ENCODE measurements around the gene FAM163A.
"Not testable (repeated sequence)": the region's sequence is repeated elsewhere in the genome, so short reads cannot be mapped to it uniquely, and the experiment has no call there.

Gene FAM163A

DNA sequence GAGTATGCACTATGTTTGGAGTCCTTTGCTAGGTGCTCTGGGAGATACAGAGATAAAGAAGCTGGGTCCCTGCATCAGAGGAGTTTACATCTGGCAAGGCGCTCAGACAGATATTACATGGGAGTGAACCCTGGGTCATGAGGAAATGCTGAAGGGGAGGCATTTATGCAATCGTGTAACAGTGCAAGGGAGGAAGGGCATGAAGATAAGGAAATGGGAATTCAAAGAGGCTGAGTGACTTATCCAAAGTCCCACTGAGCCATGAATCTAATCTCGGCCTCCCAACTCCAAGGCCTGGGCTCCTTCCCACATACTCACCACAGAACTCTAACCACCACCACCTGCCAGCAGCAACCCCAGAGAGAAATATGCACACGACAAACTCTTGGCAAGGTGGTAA, 51.6 kb downstream of the FAM163A start:
- no peak for FAIRE-seq

DNA sequence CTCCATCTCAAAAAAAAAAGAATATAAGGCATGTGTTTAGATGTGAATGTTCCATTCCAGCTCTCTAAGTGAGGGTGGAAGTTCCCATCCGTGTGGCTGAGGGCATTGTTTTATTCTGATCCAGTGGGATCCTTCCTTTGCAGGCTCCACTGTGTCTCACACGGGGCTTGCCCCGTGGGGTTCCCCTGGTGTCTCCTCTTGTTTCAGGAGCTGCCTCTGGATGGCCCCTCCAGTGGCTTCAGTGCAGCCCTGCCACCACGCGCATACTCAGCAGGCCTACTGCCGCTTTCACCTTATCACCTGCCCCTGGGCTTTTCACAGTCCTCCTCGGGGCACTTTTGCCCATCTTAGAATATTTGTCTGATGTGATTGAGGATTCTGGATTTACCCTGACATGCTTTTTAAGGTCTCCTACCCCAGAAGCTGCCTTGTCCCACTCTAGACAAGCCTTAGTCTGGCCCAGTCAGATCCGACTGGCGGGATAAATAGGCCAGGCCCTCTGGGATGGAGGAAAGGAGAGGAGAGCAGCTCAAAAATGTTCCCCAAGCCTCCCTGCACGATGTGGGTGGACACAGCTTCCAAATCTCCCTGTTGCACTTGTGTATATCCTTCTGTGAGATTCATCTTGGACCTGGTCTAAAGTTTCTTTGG, 55.2 kb downstream of the FAM163A start:
- FAIRE-seq = no peak

DNA sequence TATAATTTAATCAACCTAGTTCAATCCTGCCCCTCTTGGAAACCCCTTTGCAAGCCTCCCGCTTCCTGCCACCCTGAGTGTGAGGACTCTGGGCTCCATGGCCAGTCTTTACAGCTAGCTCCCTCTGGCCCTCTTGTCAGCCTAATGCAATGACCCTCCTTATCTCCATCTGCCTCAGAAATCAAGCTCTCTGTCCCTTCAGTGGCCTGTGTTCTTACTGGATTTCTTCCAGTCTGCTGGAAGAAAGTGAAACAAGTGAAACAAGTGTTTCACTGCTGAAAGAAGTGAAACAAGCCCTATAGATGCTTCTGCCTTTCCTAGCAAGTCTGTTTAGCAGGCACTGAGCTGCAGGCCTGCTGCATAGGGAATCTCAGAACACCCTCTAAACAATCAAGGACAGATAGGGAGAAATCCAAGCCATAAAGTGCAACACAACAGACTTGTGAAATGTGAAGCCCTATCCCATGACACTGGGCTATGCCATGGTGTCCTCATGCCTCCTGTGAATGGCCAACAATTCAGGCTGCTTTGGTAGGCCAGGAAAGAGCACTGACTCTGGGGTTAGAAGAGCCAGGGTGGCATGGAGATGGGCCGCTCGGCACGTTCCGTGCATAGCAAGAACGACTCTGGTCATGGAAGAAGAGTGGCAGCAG, 55.9 kb downstream of the FAM163A start:
- no peak for FAIRE-seq

DNA sequence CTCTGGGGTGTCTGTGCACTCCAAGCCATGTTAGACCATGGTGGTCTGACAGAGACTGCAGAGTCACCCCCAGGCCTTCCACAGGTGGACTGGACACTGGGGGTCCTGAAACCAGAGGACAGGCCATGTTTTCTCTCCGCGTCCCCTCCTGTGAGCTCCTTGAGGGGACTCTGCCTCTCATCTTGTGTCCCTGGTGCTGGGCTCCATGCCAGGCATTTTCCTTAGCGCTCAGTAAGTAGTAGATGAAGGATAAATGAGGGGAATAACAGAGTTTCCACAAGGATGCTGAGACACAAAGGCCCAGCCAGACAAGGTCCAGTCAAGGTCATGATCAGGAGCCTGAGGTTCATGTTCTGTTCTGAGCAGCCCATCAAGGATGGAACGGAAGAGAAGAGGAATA, 57.4 kb downstream of the FAM163A start:
- FAIRE-seq = no peak

DNA sequence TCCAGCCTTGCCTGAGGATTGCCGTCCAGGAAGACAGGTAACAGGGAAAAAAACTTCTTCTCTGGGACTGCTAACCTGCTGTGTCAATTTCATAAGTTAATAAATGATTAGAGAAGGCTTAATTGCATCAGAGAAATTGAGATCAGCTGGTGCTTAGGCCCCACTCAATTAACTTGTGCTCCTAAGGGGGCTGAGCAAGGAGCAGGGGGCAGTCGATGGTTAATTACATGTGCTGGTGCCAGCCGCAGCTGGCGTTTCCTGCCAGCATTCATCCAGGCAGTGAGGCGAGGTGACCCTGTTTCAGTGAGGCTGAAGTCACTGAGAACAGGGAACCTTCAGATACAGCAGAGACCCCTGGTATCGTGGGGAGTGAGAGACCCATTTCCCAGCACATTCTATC, 60.0 kb downstream of the FAM163A start:
- FAIRE-seq = no peak

DNA sequence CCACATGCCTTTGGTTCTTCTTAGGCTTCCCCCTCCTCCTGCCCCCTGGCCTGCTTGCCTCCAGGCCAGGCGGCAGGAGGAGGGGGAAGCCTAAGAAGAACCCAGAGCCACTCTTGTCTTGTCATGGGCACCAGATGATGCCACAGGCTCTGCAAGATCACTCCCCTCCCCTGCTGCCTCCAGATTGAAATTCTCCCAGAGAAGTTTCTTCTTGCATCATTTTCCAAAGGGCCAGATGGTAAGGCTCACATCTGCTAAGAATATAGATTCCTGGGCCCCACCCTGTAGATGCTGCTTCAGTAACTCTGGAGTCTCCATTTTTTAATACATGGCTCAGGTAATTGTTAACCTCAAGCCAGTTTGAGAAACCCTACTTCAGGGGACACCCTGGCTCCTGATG, 60.8 kb downstream of the FAM163A start:
- FAIRE-seq = no peak

DNA sequence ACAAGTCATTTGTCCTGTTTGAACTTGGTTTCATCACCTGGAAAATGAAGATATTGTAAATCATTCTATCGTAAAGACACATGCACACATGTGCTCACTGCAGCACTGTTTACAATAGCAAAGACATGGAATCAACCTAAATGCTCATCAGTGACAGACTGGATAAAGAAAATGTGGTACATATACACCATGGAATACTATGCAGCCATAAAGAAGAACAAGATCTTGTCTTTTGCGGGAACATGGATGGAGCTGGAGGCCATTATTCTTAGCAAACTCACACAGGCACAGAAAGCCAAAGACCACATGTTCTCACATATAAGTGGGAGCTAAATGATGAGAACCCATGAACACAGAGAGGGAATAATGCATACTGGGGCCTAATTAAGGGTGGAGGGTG, 61.3 kb downstream of the FAM163A start:
- FAIRE-seq = not testable (repeated sequence)

DNA sequence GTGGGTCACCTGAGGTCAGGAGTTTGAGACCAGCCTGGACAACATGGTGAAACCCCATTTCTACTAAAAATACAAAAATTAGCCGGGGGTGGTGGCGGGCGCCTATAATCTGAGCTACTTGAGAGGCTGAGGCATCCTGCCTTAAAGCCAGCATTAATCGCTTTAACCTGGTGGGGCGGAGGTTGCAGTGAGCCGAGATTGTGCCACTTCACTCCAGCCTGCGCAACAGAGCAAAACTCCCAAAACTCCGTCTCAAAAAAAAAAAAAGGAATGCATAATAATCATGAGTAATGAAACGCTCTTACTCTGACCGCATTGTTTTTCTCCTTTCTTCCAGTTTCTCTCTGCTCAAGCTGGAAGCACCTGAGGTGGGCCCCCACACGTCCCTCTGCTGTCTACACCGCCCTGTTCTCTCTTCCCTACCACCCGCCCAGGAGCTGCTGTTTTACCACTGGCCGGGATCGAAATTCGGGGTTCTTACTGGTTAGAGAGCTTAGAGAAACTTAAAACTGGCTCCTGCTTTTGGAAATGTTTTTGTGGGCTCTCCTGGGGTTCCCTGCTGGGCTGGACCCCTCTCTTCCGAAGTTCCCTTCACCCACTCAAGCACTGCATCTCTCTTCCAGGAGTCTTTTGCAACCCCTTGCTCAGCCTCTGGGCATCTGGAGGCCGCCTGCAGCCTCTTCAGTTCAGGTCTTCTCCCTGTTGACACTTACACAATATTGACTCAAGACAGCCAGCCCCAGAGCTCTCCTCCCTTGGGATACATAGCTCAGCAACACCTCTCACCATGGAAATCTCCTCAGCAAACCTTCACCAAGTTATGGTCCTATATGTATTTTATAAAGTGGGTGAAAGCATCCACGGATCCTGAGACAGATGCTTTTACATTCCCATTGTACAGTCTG, 62.5 kb downstream of the FAM163A start:
- FAIRE-seq = no peak

DNA sequence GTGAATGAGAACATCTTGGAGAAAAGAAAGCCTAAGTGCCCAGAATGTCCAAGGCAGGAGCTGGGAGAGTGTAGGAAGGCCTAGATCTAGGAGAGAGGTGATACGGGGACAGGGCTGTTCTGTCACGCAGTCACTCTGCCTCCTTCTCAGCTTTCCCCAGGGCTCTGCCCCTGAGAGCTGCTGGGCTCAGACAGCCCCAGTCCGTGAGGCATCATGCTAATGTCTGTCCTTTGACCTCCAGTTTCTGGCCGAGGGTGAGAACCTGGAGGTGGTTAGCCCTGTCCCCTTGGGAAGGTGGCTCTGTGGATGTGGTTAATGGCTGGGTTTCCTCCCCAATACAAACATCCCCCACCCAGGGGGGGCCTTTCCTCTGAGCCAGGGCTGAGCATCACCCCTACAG, 63.2 kb downstream of the FAM163A start:
- FAIRE-seq = no peak

DNA sequence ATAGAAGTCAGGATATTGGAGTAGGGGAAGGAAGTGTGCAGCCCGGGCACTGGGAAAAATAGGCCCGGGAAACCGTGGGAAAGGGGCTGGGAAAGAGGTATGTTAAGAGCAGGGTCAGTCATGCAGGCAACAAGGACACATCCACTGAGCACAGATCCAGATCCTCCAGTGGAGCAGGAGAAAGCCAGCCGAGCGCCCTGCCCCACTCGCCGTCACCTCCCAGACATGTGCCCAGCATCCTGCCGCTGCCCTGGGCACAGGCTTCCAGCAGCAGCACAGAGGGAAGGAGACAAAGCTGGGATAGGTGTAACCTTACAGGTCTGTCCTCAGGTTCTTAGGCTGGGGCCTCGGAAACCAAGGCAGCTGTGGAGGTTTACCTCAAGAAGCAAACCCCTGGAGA, 64.2 kb downstream of the FAM163A start:
- no peak for FAIRE-seq

DNA sequence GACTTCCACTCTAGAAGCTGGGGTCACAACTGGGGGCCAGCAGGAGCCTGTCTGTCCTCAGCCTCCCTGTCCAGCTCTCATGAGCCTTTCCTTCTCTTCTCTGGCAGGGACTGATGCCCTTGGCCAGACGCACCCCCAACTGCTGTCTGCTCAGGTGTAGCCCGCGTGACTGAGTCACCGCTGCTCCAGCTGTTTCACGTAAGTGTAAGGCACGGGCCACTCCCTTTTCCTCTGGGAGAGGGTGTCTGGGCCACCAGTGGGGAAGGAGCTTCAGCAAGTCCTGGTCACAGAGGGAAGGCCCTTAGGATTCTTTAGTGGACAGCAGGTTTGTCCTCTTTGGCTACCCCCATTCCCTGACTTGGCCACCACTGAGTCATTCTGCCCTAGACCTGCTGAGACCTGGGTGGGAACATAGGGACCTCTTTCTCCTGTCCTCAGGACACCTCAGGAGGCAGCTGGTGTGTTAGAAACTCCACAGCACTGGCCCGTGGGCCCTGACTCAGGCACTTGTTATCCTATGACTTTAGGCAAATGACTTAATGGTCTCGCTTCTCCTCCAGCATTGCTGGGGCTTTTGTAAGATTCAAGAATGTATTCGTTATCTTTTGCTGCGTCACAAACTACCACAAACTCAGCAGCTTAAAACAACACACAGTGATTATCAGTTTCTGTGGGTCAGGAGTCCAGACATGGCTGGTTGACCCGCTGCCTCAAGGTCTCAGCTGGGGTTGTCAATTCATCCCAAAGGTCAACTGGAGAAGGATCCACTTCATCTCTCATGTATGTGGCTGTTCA, 64.8 kb downstream of the FAM163A start:
- no peak for FAIRE-seq

DNA sequence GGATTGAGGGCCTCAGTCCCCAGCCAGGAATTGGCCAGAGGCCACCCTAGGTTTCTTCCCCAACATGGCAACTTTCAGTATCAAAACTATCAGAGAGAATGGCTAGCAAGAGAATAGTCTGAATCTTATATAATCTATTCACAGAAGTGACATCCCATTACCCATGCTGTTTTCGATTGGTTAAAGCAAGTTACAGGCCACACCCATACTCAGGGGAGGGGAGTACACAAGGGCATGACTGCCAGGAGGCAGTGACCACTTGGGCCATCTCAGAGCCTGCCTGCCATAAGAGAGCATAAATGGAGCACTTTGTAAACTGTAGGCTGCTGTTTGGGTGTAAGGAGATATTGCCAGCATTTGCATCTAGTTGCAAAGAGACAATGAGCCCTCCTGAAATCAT, 65.4 kb downstream of the FAM163A start:
- no peak for FAIRE-seq

DNA sequence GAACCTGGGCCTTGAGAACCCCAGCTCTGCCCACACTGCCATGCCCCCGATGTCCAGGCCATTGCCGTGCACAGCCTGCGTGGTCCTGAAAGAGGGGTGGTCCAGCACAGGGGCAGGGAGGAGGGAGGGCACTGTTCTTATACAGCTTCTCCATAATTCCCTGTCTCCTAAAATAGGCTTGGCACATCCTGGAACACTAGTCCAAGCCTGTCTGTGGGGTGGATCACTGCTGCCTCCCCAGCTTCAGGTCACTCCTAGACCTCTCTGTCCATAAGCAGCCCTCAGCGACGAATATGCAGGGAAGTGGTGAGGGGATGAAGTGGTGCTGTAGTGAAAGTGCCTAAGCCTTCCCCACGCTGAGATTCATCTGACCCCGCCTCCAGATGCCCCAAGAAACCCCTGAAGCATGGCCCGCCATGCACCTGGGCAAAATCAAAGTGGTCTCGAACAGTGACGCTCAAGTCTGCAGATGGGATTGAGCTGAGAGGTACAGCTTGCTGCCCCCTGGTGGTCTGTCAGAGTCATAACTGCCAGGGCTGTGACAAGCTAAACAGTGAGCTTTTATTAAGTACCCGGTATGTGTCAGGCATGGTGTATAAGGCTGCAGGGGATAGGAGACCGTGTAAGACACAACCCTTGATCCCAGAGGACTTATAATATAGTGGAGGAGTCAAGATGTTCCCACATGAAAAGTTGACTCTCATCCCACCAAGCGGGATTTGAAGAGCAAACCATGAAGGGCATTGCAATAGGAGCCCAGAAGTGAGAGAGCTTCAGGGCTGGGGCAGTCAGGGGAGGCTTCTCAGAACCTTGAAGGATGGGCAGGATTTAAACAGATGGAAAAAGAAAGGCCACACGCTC, 66.6 kb downstream of the FAM163A start:
- FAIRE-seq = no peak

DNA sequence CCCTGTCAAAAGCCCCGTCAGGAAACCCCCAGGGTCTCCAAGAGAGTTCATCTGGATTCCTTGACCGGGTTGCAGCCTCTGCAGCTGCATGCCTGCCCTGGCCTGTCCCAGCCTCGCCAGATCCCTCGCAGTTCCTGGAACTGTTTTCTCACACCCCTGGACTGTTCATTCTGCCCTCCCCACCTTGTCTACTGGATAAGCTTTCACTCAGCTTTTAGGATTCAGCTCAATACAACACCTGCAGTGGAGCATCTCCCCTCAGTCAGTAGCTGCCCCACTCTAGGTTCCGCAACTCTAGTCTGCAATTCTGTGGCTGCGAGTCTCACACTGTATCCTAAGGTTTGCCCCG, 67.2 kb downstream of the FAM163A start:
- FAIRE-seq = no peak

DNA sequence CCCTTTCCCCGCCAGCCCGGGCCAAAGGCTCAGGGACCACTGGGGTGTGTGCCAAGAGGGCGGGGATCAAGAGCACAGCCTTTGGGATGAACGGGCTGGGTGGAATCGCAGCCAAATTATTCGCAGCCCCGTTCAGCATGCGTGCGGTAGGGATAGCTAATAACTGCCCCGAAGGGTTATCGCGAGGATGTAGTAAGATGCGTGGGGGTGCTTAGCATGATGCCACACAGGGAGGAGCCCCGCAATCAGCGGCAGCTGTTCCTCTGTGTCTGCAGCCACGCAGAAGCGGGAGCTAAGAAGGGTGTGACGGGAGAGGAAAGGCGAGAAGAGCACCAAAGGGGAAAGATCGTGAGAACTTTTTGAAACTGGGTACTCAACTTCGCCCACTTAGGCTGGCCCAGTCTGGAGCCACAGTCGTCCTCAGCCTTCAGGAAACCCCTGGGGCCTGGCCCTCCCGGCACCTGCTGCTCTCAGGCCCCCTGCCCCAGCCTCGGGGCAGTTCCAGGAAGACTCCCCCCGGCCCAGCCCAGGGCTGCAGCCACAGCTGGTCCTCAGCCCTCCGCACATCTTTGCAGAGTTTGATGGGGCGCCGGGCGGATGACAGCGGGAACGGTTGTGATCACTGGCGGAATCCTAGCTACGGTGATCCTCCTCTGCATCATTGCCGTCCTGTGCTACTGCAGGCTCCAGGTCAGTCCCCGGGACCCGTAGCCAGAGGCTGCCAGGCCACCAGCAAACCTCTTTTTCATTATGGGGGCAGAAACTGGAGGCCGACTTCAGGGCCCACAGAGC, 69.6 kb downstream of the FAM163A start:
- no peak for FAIRE-seq

DNA sequence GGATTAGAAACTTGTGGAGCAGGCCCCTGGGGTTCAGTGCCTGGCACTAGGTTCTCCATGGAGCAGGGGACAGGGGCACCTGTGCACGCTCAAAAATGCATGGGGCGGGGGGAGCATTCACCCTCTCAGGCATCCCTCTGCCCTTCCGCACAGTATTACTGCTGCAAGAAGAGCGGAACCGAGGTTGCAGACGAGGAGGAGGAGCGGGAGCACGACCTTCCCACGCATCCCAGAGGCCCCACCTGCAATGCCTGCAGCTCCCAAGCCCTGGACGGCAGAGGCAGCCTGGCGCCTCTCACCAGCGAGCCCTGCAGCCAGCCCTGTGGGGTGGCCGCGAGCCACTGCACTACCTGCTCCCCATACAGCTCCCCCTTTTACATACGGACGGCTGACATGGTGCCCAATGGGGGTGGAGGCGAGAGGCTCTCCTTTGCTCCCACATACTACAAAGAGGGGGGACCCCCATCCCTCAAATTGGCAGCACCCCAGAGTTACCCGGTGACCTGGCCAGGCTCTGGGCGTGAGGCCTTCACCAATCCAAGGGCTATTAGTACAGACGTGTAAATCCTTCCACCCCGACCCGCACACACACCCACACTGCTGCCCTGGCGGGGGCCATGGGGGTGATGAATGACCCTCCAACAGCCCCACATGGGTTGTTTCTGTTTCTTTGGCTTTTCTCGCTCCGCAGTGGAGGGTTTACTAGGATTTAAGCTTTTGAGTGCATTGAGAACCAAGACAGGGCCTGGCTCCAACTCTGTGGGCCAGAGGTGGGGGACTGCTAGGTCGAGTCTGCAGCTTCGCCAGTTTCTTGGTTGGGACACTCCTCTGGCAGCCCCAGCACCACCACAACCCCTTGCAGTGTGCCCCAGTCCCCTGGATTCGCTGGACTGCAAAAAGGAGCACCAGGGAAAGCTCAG, 70.8 kb downstream of the FAM163A start:
- FAIRE-seq = no peak

DNA sequence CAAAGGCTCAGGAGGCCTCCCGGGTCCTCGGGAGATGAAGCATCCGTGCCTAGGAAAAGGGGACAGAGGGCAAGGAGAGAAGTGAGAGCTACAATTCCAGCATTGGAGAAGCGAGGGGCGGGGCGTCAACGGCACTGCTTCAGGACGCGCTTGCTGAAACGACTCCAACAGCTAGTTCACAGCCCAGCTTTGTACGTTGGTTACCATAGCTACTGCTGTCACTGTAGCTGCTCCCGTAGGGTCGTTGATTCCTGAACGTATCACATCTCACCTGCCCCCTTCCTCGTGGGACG, 71.4 kb downstream of the FAM163A start:
- FAIRE-seq = no peak

DNA sequence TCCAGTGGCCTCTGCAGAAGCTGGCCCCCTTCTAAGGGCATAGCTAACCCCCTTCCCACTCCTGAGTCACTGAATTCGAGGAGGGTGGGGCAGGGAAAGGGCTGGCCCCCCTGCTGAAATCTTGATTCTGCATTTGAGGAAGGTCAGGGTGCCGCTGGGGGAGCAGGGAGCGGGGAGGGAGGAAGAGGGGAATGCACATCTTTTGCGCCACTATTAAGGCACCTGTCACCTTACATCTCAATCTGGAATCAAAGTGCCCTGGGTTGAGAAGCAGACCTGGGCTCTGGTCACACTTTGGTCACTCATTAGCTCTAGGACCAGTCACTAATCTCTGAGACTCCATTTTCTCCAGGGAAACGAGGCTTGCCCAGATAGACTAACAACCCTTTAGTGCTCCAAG, 72.5 kb downstream of the FAM163A start:
- no peak for FAIRE-seq

DNA sequence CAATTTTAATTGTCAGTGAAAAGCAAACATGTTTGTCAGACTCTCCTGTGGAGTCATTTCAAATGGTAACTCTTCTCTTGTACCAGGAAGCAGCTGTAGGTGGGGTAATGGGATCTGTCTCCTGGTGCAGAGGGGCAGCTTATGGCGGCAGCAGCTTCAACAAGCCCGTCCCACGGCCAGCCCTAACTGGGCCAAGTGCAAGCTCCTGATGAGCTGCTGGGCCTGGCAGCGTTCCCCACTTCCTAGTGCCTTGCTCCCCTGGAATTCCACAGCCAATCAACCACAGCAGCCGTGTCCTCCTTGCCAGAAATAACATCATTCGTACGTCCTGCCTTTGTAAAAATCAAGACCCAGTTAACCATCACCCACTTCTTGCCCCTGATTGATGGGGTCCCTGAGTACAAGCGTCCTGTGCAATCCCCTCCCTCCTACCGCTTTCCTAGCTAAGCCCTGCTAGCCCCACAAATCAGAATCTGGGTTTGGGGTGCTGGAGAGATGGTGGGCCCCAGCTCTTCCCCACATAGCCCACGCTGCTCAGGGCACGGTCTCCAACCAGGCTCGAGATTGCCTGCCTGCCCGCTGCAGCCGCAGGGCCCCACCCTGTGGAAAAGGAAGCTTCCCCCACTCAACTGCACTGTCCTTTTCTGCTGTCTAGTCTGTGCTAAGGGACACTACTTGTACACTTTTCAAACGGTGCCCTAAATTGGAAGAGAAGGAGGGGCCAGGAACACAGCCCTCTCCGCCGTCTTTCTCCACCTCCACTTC, 73.3 kb downstream of the FAM163A start:
- no peak for FAIRE-seq

DNA sequence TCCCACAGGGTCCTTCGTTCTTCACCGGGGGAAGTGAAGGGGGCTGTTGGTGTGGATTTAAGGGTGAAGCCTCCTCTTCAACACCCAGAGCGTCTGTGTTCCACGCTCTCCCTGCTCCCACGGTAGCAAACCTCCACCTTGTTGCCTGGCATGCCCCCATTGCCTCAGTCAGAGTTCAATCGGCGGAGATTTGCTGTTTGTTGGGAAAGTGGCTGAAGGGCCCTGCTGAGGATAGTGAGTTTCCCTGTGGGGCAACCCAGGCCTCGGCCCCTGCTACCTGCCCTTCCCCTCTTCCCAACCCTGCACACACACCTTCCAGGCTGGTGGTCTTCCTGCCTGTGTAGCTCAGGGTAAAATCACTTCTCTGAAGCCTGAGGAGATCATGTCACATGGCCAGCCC, 74.0 kb downstream of the FAM163A start:
- FAIRE-seq = no peak
